Measurements from ENCODE around the gene SGIP1.

SGIP1 gene

DNA sequence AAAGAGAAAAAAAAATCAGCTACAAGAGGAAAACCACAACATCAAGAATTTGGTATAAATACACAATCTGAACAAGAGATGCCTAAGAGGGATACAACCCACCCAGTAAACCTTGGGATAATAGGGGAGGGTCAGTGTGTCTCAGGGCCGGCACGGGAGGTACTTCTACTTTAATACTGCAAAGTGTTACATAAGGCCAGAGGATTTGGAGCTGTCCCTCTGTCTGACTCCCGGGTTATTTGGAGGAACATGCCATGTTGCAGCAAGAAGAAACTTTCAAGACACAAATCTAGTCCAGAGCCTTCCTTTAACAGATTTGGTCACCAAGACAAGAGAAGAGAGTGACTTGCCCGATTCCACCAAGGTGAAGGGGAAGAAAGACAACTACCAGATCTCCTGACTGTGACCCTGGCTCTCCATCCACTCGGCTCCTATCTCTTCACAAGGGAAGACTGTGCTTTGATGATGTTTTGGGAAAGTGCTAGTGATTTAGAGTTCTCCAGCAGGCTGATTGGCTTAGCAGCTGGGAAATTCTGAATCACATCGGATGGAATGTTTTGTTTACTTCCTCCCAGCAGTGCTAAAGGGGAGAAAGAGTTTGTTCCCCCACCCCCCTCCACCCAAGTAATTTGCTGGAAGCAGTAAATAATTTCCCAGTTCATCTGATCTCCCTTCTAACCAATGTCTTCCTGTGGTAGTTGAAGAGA lies 29.3 kb downstream of the SGIP1 start:
- peak; percentile 96 for DNase-seq (ENCODE audit: low read depth)
- TF ChIP-seq, protein P1, sequence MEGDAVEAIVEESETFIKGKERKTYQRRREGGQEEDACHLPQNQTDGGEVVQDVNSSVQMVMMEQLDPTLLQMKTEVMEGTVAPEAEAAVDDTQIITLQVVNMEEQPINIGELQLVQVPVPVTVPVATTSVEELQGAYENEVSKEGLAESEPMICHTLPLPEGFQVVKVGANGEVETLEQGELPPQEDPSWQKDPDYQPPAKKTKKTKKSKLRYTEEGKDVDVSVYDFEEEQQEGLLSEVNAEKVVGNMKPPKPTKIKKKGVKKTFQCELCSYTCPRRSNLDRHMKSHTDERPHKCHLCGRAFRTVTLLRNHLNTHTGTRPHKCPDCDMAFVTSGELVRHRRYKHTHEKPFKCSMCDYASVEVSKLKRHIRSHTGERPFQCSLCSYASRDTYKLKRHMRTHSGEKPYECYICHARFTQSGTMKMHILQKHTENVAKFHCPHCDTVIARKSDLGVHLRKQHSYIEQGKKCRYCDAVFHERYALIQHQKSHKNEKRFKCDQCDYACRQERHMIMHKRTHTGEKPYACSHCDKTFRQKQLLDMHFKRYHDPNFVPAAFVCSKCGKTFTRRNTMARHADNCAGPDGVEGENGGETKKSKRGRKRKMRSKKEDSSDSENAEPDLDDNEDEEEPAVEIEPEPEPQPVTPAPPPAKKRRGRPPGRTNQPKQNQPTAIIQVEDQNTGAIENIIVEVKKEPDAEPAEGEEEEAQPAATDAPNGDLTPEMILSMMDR (IDR thresholded peaks at IDR 0.05; ENCODE audit: low read length, missing control alignments), result no peak
- H3K4me3 ChIP-seq (replicated peaks; ENCODE audit: low read depth, low read length), result peak overlapping the region; percentile 43

DNA sequence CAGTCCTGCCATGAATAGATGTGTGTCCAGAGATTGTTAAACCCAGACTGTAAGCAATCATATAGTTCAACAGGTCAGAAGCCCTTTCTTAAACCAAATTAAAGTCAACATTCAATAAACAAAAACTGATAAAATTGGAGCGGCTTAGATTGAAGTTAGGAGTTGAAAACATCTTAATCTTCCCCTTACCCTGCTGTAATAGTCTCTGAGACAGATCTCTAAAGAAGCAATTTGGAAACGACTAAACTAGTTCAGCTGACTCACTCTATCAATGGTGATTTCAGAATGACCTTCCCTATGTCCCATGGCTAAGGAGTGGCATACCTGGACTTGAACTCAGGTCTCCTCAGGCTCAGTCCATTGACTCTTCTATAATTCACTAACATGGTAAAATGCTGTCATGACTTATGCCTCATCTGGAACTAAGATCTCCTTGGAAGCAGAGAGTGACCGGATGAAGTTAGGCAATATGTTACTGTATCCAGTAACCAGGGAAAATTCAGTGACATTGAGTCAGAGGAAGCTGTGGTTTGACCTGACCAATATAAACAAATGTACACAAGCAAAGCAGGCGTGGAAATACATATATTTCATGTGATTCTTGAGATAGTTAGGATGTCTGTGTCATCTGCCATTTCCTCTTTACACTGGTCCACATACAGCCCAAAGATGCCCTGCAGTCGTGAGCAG lies 30.1 kb downstream of the SGIP1 start:
- DNase-seq (ENCODE audit: low read depth), result peak; percentile 99
- TF ChIP-seq, protein P1 (IDR thresholded peaks at IDR 0.05; ENCODE audit: low read length, missing control alignments), result no peak
- H3K4me3 ChIP-seq (replicated peaks; ENCODE audit: low read depth, low read length), result peak overlapping the region; percentile 21

DNA sequence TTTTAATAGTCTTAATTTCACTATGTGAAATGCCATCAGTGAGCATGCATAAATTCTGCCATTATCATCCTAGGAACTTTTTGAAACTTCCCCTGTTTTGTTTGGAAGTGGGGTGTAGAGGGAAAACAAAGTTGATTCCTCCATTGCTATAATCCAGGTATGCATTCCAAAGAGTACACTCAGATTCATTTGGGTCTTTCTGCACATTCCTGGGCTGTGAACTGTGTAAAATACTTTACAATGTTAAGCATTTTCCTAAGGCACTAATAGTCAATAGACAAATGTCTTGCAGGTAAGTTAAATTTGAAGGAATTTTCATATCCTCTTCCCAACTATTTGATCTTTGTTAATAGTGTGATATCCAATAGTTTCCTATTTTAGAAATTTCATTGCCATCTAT lies 36.2 kb downstream of the SGIP1 start:
- no peak for DNase-seq (ENCODE audit: low read depth)
- TF ChIP-seq, protein P1 (IDR thresholded peaks at IDR 0.05; ENCODE audit: low read length, missing control alignments), result no peak
- no peak overlapping the region for H3K4me3 ChIP-seq (replicated peaks; ENCODE audit: low read depth, low read length)

DNA sequence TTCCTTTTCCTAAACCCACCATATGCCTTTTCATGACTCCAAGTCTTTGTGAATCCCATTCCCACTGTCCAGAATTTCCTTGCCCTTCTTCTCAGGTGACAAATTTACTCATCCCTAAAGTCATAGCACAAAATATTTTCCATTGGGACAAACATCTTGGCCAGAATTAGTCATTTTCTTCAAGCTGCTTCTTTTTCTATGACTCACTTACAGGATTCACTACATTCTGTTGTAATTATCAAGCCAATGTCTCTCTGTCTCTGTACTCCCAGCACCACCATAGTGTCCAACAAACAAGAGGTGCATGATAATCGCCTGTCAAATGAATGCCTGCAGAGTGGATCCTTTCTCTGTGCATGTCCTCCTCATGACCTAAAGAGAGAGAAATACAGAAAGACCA lies 37.8 kb downstream of the SGIP1 start:
- TF ChIP-seq, protein P1 (IDR thresholded peaks at IDR 0.05; ENCODE audit: low read length, missing control alignments), result no peak
- H3K4me3 ChIP-seq (replicated peaks; ENCODE audit: low read depth, low read length), result no peak overlapping the region
- DNase-seq (ENCODE audit: low read depth), result peak; percentile 41

DNA sequence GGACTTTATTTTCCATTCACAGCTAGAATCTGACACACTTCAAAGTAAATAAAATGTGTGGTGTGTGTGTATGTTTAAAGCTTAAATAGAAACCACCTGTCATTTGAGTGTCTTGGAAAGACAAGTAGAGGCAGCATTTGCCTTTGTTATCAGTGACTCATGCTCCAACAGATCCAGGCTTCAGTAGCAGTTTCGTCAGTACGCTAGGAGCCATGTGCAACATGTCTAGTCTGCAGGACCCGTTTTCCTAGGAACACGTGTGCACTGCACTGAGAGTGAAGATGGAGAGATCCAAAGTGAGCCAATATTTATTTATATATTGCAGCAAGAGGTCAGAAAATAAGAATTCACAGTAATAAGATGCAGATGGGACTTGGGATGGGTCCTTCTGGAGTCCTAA lies 41.8 kb downstream of the SGIP1 start:
- peak; percentile 91 for DNase-seq (ENCODE audit: low read depth)
- no peak overlapping the region for H3K4me3 ChIP-seq (replicated peaks; ENCODE audit: low read depth, low read length)
- TF ChIP-seq, protein P1 (IDR thresholded peaks at IDR 0.05; ENCODE audit: low read length, missing control alignments), result no peak

DNA sequence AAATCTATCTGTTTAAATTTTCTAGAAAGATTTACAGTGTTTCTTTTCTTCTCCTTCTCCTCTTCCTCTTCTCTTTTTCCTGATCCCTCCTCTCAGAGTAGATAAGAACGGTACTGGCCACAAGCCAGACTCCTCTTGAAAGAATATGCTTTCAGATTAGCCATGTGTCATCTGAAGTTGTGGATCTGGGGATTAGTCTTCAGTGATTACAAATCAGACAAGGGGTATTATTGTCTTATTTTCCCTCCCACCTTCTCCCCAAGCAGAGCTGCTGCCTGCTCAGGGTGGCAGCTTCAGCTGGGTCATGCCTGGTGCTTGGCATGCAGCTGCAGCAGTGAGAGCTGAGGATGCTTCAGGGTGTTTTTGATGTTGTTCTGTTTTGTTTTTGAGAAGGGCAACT lies 42.7 kb downstream of the SGIP1 start:
- TF ChIP-seq, protein P1 (IDR thresholded peaks at IDR 0.05; ENCODE audit: low read length, missing control alignments), result no peak
- no peak overlapping the region for H3K4me3 ChIP-seq (replicated peaks; ENCODE audit: low read depth, low read length)
- peak; percentile 33 for DNase-seq (ENCODE audit: low read depth)

Data from fibroblast of pulmonary artery (primary cell).